Measurements from ENCODE around the gene EMC9. TPM values are rescaled to one million over a fixed set of nuclear protein-coding genes. Genes with fewer than 3 reads are reported as not detected.
"Not testable (repeated sequence)": the region's sequence is repeated elsewhere in the genome, so short reads cannot be mapped to it uniquely, and the experiment has no call there.

EMC9 gene
- total RNA-seq, 1 donor from 2014 or later = 23.8 TPM

- TF ChIP-seq POLR2A (IDR thresholded peaks at IDR 0.05) = no peak
- TF ChIP-seq POLR2AphosphoS5 (IDR thresholded peaks at IDR 0.05; ENCODE audit: insufficient read depth in 1 of 2, low read depth in 1 of 2) = no peak
- H3K36me3 ChIP-seq = peaks cover 0 to 17% of the 10 kb centered on the region in 2 donors
- no peaks in the 10 kb centered on the region for H3K9me3 ChIP-seq
- peak overlapping the region; percentile 84 to 86 for H3K4me3 ChIP-seq
- no peaks in the 10 kb centered on the region for H3K27me3 ChIP-seq
- DNase-seq (ENCODE audit: extremely low spot score in 2 of 2) = no peak
- H3K4me1 ChIP-seq = peaks cover 26% of the 10 kb centered on the region
- intact Hi-C loops (cut with DNase I) = no loop called here
- H3K27ac ChIP-seq = peak overlapping the region; percentile 98
Observed at GRCh38 chr14:24113379-24113800, 28.0 kb downstream of the EMC9 start.

- Histone ChIP-seq H3K36me3 (no peaks in the 10 kb centered on the region), H3K27me3 (no peaks in the 10 kb centered on the region), H3K4me1 (peaks cover 10% of the 10 kb centered on the region), H3K4me3 (no peak overlapping the region), H3K9me3 (no peaks in the 10 kb centered on the region), H3K27ac (no peak overlapping the region)
- no peak for DNase-seq (ENCODE audit: extremely low spot score in 2 of 2)
- TF ChIP-seq POLR2A (IDR thresholded peaks at IDR 0.05) (no peak), CTCF (IDR thresholded peaks at IDR 0.05) (no peak), POLR2AphosphoS5 (IDR thresholded peaks at IDR 0.05; ENCODE audit: insufficient read depth in 1 of 2, low read depth in 1 of 2) (no peak)
- intact Hi-C loops (cut with DNase I) = no loop called here
Observed at GRCh38 chr14:24110523-24110922, 30.9 kb downstream of the EMC9 start.

- no peak overlapping the region for H3K4me3 ChIP-seq
- DNase-seq (ENCODE audit: extremely low spot score in 2 of 2) = no peak
- H3K9me3 ChIP-seq = no peaks in the 10 kb centered on the region
- no peaks in the 10 kb centered on the region for H3K27me3 ChIP-seq
- peaks cover 6% of the 10 kb centered on the region for H3K4me1 ChIP-seq
- no peak for TF ChIP-seq POLR2A (IDR thresholded peaks at IDR 0.05)
- TF ChIP-seq CTCF (IDR thresholded peaks at IDR 0.05) = no peak
- no peak for TF ChIP-seq POLR2AphosphoS5 (IDR thresholded peaks at IDR 0.05; ENCODE audit: insufficient read depth in 1 of 2, low read depth in 1 of 2)
- no peak overlapping the region for H3K27ac ChIP-seq
- no peaks in the 10 kb centered on the region for H3K36me3 ChIP-seq
- intact Hi-C loops (cut with DNase I) = no loop called here
Observed at GRCh38 chr14:24110060-24110459, 31.3 kb downstream of the EMC9 start.

- Histone ChIP-seq H3K27ac (no peak overlapping the region), H3K9me3 (no peaks in the 10 kb centered on the region), H3K27me3 (no peaks in the 10 kb centered on the region), H3K36me3 (no peaks in the 10 kb centered on the region), H3K4me3 (no peak overlapping the region), H3K4me1 (peaks cover 3% of the 10 kb centered on the region)
- TF ChIP-seq CTCF (IDR thresholded peaks at IDR 0.05) = no peak
- no peak for TF ChIP-seq POLR2A (IDR thresholded peaks at IDR 0.05)
- no peak for TF ChIP-seq POLR2AphosphoS5 (IDR thresholded peaks at IDR 0.05; ENCODE audit: insufficient read depth in 1 of 2, low read depth in 1 of 2)
- no peak for DNase-seq (ENCODE audit: extremely low spot score in 2 of 2)
- intact Hi-C loops (cut with DNase I) = no loop called here
Observed at GRCh38 chr14:24108336-24108874, 33.0 kb downstream of the EMC9 start.

GRCh38 chr14:24106672-24107271 is 34.6 kb downstream of the EMC9 start:
- H3K27ac ChIP-seq = no peak overlapping the region
- DNase-seq (ENCODE audit: extremely low spot score in 2 of 2) = no peak
- no peaks in the 10 kb centered on the region for H3K4me1 ChIP-seq
- no peaks in the 10 kb centered on the region for H3K36me3 ChIP-seq
- intact Hi-C loops (cut with DNase I) = no loop called here
- H3K4me3 ChIP-seq = no peak overlapping the region
- H3K27me3 ChIP-seq = no peaks in the 10 kb centered on the region
- H3K9me3 ChIP-seq = no peaks in the 10 kb centered on the region
- TF ChIP-seq CTCF (IDR thresholded peaks at IDR 0.05) (no peak), POLR2AphosphoS5 (IDR thresholded peaks at IDR 0.05; ENCODE audit: insufficient read depth in 1 of 2, low read depth in 1 of 2) (no peak), POLR2A (IDR thresholded peaks at IDR 0.05) (no peak)

- H3K9me3 ChIP-seq; H3K4me1 ChIP-seq; H3K27ac ChIP-seq; H3K36me3 ChIP-seq; DNase-seq (ENCODE audit: extremely low spot score in 2 of 2); intact Hi-C loops (cut with DNase I); H3K4me3 ChIP-seq; H3K27me3 ChIP-seq: not testable (repeated sequence)
Observed at GRCh38 chr14:24105609-24106239, 35.7 kb downstream of the EMC9 start.

Data from vagina (tissue), 2 donors.